G401 (cell line): ENCODE data around the gene OSBPL9. TPM values are rescaled to one million over a fixed set of nuclear protein-coding genes. Genes with fewer than 3 reads are reported as not detected.
"Not testable (repeated sequence)": the region's sequence is repeated elsewhere in the genome, so short reads cannot be mapped to it uniquely, and the experiment has no call there.

ENCODE experiments used
- DNase-seq: peaks from one replicate; pipeline ENCODE4 v3.0.0-alpha.2; 2015; ENCODE audit warnings: low spot score
- in situ Hi-C: cut with HindIII; loops from 2 replicates; pipeline ENCODE4 v1.10.0; 2016; ENCODE audit warnings: low sequenced_read_pairs, mixed read lengths
- total RNA-seq: library from RNA; depleted of rRNA; stranded (reverse); fragments of >200 nt; shearing (Covaris generic); gene quantifications from 2 replicates; pipeline ENCODE4 v1.2.3, GENCODE V29; 2014

OSBPL9 gene
- total RNA-seq, 1 experiment from 2014 or later: 174 TPM

DNA sequence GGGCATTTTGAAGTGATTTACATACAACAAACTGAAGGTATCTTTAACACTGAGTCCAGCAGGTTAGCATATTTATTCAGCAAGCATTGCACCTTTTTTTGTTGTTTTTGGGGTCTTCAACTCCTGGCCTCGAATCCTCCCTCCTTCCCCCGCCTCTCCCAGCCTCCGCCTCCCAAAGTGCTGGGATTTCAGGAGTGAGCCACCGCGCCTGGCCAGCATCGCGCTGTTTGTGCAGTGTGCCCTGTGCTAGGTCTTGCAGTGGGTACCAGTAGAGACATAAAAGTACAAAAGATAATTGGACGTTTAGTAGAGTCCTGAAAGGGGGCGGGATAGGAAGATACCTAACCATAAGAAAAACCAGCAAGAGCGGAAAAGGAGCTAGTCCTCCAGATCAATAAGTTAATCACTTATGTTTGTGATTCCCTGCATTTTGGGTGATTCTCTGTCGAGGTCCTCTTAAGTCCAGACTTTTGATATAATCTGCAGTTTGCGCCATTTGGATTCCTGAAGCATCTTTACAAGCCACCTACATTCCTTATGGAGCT lies 111.8 kb downstream of the OSBPL9 start:
- DNase-seq: no peak
- in situ Hi-C loops: no loop called here

DNA sequence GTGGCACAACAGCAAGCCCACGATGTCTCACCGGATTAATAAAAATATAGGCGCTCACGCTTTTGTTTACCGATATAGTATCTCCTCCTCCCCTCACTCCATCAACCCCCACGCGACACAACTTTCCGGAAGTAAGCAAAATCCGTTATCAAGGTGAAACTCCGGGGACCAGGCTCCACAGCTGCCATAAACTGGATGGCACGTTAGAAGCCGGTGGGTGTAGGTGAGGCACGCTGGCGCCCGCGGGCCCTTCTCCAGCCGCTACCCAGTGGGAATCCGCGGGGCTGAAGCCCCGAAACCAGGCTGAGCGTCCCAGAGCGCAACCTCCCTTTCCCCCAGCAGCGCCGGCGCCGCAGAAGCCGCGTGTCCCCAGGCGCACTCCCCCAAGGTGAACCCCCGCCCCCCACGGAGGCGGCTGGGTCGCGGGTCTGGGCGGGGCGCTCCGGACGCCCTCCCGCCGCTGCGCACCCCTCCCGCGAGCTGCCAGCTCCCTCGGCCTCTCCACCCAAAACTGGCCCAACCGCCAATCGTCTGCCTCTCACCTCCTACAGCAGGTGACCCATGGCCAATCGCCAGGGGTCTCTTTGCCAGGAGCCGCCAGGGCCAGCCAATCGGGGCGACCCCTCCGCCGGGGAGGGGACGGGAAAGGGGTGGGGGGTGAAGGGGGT lies 112.4 kb downstream of the OSBPL9 start:
- peak; percentile 71 for DNase-seq
- in situ Hi-C loops: no loop called here

DNA sequence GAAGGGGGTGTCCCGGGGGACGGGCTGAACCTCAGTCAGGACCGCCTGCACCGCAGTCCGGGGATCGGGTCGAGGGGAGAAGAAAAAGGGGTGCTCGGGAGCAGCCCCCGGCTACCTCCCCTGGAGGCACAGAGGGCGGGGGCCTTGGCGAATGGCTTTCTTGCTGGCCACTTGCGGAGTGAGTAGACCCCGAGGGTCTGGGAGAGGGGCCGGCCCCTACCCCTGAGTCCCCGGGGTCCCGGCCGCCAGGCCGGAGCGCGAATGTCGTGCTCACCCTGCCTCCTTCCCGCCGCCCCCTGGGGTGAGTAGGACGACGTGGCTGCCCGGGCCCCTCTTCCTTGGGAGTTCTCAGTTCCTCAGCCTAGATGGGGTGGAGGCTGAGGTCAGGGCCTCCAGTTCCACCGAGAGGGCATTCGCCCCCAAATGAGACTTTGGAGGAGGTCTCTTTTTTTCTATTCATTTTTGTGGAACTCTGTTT lies 113.0 kb downstream of the OSBPL9 start:
- no peak for DNase-seq

DNA sequence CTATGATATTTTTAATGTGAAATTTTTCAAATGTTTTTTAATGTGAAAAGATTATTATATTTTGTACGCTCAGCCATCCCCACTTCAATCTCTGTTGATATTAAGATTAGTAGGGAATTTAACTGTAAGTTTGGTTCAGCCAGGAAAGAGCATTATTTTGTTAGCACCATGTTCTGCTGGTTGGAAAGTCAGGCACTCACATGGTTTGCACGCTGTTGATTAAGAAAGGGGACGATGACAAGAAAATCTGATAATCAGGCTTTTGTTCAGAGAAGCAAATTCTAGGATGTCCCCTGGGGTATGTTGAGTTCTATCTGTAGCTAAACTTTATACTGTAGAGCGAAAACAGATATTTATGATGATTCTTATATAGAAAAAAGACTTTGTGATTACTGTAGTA lies 115.1 kb downstream of the OSBPL9 start:
- in situ Hi-C loops: no loop called here
- no peak for DNase-seq

More for the DNA sequence above, 113.0 kb downstream of the OSBPL9 start:
- in situ Hi-C loops: no loop called here

DNA sequence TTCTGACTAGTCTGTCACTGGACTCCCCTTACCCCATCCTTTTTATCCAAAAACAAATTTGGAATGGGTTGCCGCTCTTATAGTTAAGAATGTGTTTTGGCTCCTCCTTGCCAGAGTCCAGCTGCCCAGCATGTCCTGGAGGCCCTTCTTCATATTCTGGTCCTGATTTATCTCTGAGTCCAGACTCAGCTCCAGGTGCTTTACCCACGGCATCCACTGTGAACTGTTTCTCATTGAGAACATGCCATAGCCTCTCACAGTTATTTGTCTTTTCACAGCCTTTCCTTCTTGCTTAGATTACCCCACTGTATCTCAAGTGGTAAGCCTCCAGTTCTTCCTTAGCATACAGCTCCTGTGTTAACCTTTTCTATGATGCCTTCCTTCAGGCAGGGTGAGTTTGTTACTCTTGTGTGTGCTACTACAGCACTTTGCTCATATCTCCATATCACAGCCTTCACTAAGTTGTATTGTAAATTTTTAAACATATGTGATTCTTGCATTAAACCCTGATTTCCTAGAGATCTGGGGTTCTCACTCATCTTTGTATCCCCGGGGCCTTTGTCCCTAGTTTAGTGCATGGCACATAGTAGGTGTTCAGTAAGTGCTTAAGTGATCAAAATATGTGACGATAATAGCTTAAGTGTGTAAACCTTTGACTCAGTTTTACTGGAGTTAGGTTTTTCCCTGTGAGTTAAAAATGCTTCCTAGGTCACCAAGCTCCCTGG lies 116.0 kb downstream of the OSBPL9 start:
- in situ Hi-C loops: no loop called here
- DNase-seq: no peak

DNA sequence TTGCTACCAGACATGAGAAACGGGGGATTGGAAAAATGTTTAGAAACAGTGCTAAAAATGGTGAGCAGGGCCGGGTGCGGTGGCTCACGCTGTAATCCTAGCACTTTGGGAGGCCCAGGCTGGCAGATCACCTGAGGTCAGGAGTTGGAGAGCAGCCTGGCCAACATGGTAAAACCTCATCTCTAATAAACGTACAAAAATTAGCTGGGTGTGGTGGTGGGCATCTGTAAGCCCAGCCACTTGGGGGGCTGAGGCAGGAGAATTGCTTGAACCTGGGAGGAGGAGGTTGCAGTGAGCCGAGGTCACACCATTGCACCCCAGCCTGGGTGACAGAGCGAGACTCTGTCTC lies 116.5 kb downstream of the OSBPL9 start:
- DNase-seq: not testable (repeated sequence)

DNA sequence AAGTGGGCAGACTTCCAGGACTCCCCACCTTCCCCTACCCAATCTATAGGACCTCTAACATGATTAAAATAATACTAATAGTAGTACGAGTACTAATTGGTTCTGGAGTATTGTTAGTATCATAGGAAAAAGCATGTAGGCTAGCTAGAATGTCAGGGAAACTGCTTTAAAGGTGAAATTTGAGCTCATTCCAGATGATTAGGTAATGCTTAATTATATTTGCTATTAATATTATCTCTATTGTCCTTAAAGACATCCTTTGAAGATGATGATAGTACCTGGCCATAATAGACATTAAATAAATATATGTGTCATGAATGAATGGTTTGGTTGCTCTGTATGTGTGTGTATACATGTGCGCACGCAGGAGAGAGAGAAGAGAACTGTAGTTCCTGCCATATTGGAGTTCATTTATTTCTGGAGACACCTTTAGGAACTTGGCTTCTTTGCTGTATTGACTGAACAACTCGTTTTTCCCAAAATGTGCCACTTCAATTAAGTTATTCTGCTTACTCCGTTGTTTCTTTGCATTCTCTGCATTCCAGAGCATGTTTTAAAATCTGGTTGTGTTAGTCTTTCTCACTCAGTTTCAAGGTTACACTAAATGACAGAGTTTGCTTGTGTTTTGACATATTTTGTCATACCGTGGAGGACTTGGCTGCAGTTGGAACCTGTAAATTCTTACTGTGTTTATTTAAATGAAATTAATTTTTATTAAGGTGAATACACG lies 117.1 kb downstream of the OSBPL9 start:
- no peak for DNase-seq
- in situ Hi-C loops: no loop called here

More for the DNA sequence above, 116.5 kb downstream of the OSBPL9 start:
- in situ Hi-C loops: not testable (repeated sequence)

DNA sequence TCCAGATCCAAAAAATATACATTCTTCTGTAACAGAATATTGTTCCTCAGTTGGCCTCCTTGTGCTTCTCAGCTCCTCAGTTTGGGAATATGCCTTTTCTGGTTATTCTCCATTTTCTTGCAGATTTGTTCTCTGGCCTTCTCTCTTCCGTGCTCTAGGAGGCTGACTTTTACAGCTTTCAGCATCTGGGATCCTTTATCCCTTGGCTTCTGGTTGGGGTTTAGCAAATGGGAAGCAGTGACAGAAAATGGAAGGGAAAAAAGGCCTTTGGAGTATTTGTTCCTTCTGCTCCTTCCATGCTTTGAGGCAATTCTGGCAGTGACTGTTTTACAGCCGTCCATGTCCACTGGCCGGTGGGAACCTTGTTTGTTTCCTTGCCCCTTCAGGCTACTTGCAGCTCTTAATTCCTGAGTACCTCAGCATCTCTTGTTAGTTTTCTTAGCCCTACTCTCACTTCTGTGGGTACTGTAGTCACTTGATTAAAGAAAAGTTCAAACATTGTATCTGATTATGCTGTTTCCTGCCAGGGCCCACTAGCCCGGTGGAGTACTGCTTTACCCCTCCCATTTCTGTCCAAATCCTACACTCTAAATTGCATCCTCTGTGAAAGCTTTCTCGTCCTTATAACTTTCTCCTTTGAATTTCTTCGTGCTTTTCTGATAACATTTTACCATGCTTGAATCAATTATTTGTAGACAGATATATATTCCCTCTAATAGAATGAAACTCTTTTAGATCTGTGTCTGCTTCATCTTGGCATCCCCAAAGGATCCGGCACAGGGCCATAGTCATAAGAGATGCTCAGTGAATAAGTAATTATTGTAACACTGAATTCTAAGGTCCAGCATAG lies 118.2 kb downstream of the OSBPL9 start:
- in situ Hi-C loops: no loop called here

DNA sequence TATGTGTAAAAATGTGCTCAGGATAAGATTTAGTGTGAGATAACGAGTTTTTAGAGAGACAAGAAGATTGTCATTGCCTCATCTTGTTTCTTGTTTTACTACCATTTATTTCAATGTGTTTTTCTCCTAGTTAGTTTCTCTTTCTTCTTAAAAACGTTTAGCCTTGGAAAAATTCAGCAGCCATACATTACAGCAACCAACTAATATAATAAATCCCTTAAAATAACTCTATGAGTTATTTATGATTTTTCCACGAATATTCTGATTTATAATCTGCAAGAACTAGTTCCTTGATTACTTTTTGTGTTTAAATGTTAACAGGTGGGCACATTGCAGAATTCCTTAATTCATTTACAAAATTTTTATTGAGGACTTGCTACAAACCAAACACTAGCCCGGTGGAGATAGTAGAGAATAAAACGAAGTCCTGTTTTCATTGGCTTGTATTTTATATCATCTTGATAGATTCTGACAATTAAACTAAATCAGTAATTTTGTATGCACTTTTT lies 118.9 kb downstream of the OSBPL9 start:
- no peak for DNase-seq
- in situ Hi-C loops: no loop called here

More for the DNA sequence above, 118.2 kb downstream of the OSBPL9 start:
- DNase-seq: no peak

DNA sequence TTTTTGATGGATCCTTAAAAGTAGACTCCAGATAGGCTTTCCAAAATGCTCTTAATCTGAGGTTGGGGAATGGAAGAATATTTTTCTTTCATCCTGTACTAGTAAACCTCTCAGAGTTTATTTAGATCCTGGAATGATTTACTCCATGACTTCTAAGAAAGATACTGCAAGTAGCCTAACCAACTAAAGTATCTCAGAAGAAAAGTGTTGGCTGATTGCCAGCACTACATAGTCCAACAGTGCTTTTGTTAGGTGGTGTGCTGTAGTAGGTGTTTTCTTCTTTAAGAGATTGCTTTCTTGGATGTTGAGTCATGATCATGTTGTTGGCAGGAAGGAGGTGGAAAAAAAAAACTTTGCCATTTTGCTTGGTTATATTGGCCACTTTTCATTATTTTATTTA lies 119.8 kb downstream of the OSBPL9 start:
- in situ Hi-C loops: no loop called here
- DNase-seq: no peak

DNA sequence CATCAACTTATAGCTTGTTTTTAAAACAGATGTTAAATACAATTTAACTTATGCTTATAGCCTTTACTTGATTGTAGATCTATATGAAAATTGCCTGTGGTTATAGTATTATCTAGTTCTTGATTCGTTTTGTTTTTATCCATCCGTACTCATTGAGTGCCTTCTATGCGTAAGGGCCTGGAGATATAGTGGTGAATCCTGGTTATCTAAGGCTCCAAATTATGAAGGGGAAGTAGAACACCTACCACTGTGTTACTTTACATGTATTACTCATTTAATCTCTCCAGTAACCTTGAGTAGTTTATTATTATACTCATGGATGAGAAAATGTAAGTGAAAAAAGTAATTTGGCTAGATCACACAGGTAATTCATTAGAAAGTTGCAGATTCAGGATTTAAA lies 121.8 kb downstream of the OSBPL9 start:
- in situ Hi-C loops: no loop called here
- no peak for DNase-seq

DNA sequence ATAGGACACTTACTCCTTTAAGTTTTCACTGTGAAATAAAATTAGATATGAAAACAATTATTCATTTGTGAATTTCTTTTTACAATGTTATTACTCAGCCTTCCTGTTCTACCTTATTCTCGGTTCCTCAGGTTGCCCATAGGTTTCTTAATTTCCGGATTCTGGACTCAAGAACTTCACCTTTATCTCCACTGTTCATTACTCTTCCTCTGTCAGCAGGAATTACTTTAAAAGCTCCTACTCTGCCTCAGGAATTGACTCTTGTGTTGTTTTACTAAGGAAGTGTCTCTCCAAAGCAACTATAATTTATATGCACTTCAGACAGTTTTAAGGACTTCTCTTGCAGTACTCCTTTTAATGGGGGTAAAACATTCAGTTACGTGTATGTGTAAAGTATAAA lies 123.8 kb downstream of the OSBPL9 start:
- in situ Hi-C loops: no loop called here

DNA sequence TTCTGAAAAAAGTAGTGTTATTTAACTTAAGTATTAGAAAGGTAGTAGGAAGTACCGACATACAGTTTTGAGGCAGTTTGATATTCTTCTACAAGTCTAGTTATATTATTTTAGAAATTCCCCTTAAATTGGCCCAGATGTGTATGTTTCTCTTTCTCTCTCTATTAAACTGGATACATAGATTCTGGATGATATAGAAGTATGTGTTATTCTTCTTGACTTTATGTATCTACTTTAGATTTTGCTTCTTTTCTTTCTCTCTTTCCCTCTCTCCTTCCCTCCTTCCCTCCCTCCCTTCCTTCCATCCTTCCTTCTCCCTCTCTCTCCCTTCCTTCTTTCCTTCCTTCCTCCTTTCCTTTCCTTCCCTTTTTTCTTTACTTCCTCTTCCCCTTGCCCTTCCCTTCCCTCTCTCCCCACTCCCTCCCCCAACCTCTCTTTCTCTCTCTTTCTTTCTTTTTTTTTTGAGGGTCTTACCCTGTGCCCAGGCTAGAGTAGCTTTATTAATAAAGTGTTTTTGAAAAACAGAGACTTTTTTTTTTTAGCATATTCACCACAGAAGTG lies 124.3 kb downstream of the OSBPL9 start:
- DNase-seq: no peak
- in situ Hi-C loops: no loop called here

More for the DNA sequence above, 123.8 kb downstream of the OSBPL9 start:
- no peak for DNase-seq

DNA sequence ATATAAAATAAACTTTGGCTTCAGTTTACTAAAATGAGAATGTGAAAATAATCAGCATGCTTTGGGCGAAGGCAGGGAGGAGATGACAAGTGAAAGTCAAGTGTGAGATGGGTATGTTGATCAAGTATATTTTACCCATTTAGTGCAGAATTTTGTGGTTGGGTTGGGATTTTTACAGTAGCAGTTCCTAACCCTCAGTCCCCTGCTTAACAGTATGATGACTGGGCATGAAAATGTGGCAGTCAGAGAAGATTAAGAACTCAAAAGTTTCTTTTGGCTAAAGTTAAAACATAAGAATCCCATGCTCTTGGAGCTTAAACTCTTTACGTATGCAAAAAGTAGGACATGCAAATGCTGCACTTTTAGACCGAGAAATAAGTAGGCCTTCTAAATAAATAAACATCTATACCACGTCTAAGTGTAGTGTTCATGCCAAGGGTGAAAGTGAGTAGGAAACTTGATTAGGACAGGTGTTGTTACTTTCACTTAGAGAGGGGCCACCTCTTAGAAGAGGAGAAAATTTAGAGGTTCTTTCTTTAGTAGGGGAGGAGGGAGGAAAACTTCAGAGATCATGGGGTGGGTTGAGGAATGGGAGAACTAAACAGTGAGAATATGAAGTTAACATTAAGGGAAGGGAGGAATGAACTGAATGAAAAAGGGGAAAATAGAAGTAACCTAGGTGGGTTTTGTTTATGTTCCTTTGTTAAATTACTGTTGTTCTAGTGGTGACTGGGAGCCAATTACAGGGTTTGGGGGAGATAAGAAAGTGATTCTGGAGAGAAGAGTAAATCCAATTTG lies 127.8 kb downstream of the OSBPL9 start:
- in situ Hi-C loops: no loop called here

DNA sequence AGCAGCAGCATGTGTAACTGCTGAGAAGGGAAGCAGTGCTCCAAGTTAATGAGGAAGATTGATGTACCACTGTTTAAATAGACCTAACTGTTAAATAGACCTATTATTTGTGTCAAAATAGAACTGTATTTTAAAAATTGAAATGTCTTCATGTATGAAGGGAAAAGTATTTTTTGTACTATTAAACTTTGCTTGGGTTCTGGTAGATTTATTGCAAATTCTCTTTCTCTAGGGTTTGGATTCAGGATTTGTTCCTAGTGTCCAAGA lies 128.3 kb downstream of the OSBPL9 start:
- in situ Hi-C loops: no loop called here
- DNase-seq: no peak

More for the DNA sequence above, 127.8 kb downstream of the OSBPL9 start:
- no peak for DNase-seq

DNA sequence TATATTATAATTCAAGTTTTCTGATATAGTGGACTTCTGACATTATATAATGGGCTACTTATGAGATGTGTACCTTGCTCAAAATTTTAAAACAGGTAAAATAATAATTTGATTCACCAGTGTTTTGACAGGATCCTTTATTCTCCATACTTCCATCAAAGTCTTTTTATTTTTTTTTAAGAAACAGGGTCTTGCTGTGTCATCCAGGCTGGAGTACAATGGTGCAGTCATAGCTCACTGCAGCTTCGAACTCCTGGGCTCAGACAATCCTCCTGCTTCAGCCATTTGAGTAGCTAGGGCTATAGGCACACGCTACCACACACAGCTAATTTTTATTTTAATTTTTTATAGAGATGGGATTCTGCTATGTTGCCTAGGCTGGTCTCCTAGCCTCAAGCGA lies 132.3 kb downstream of the OSBPL9 start:
- DNase-seq: no peak
- in situ Hi-C loops: no loop called here

DNA sequence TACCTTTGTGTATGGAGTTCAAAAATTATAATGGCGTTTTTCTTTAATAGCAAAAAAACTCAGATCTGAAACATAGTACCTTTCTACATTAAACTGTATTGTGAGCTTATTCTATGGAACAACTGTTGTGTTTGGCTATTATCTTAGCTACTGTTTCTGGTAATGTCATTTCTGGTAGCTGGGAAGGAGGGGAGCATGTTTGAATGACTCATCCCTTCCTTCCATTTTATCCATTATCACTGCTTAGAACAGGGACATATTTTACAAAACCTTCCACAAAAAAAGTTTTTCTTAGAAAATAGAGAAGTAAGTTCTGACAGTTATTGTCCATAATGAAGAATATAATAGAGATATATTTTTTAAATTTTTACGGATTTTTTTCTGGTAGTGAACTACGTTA lies 133.3 kb downstream of the OSBPL9 start:
- in situ Hi-C loops: no loop called here
- no peak for DNase-seq

DNA sequence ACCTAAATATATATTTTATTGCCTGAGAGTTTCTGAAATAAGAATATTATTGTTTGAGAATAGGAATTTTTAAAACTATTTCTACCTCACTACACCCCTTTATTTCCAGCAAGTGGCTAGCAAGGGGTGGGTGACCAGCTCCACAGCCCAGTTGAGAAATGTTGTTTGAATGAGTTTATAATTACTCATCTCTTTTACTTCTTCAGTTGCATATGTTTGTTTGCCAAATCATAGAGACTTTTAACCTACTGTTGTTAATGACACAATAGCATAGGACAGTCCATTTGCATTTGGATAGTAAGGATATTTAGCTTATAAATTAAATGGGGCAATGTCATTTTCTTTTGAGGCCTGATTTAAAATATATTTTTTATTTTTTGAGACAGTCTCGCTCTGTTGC lies 133.8 kb downstream of the OSBPL9 start:
- DNase-seq: no peak
- in situ Hi-C loops: no loop called here
